Epidermal melanocyte (primary cell): ENCODE measurements around the gene RIMOC1.
A peak's percentile ranks its signal among the peaks of the same experiment; 100 is the strongest.
"Not testable (repeated sequence)": the region's sequence is repeated elsewhere in the genome, so short reads cannot be mapped to it uniquely, and the experiment has no call there.

Source experiments
- DNase-seq: peaks from one replicate; pipeline ENCODE4 v3.0.0; 2011; ENCODE audit warnings: low spot score; ENCODE audit not compliant: insufficient read length

RIMOC1 gene

GRCh38 chr5:41891066-41891707 lies 13.0 kb upstream of the RIMOC1 start:
- DNase-seq: no peak

GRCh38 chr5:41892031-41892430 lies 12.1 kb upstream of the RIMOC1 start:
- no peak for DNase-seq

- no peak for DNase-seq
Observed at GRCh38 chr5:41893074-41893851, 10.9 kb upstream of the RIMOC1 start.

- DNase-seq: no peak
Observed at GRCh38 chr5:41896230-41896629, 7.9 kb upstream of the RIMOC1 start.

- DNase-seq: no peak
Observed at GRCh38 chr5:41903382-41903891, 707 bp upstream of the RIMOC1 start.

GRCh38 chr5:41906151-41906550 lies 2.0 kb downstream of the RIMOC1 start:
- DNase-seq: no peak

GRCh38 chr5:41908374-41909079 lies 4.4 kb downstream of the RIMOC1 start:
- DNase-seq: no peak

GRCh38 chr5:41918105-41918504 lies 14.0 kb downstream of the RIMOC1 start:
- DNase-seq: no peak

GRCh38 chr5:41921166-41921565 lies 17.0 kb downstream of the RIMOC1 start:
- DNase-seq: no peak

GRCh38 chr5:41921874-41922273 lies 17.7 kb downstream of the RIMOC1 start:
- no peak for DNase-seq

- DNase-seq: no peak
Observed at GRCh38 chr5:41924526-41924871, 20.4 kb downstream of the RIMOC1 start.

- peak; percentile 51 for DNase-seq
Observed at GRCh38 chr5:41924872-41925554, 20.9 kb downstream of the RIMOC1 start, which contains the start of gene FBXO4. Gene FBXO4 (plus strand): TSS chr5:41925281. CDS start chr5:41925310, 29 bp downstream.

- peak; percentile 16 for DNase-seq
Observed at GRCh38 chr5:41925555-41925951, 21.4 kb downstream of the RIMOC1 start.

GRCh38 chr5:41927604-41928003 lies 23.5 kb downstream of the RIMOC1 start:
- no peak for DNase-seq

- DNase-seq: no peak
Observed at GRCh38 chr5:41929035-41929434, 24.9 kb downstream of the RIMOC1 start.

- DNase-seq: no peak
Observed at GRCh38 chr5:41932770-41933169, 28.6 kb downstream of the RIMOC1 start.

- DNase-seq: no peak
Observed at GRCh38 chr5:41935544-41935943, 31.4 kb downstream of the RIMOC1 start.

- no peak for DNase-seq
Observed at GRCh38 chr5:41940641-41941040, 36.5 kb downstream of the RIMOC1 start.

- not testable (repeated sequence) for DNase-seq
Observed at GRCh38 chr5:41945332-41945955, 41.3 kb downstream of the RIMOC1 start.

GRCh38 chr5:41951224-41951623 lies 47.1 kb downstream of the RIMOC1 start:
- no peak for DNase-seq
